ENCODE measurements around the gene EXD3. TPM values are rescaled to one million over a fixed set of nuclear protein-coding genes. Genes with fewer than 3 reads are reported as not detected.
"Not testable (repeated sequence)": the region's sequence is repeated elsewhere in the genome, so short reads cannot be mapped to it uniquely, and the experiment has no call there.

The EXD3 gene
- total RNA-seq, 1 experiment from 2014 or later, result 14.1 TPM

GRCh38 chr9:137393176-137394150, 29.5 kb downstream of the EXD3 start:
- no peak for DNase-seq (ENCODE audit: low spot score)

DNA sequence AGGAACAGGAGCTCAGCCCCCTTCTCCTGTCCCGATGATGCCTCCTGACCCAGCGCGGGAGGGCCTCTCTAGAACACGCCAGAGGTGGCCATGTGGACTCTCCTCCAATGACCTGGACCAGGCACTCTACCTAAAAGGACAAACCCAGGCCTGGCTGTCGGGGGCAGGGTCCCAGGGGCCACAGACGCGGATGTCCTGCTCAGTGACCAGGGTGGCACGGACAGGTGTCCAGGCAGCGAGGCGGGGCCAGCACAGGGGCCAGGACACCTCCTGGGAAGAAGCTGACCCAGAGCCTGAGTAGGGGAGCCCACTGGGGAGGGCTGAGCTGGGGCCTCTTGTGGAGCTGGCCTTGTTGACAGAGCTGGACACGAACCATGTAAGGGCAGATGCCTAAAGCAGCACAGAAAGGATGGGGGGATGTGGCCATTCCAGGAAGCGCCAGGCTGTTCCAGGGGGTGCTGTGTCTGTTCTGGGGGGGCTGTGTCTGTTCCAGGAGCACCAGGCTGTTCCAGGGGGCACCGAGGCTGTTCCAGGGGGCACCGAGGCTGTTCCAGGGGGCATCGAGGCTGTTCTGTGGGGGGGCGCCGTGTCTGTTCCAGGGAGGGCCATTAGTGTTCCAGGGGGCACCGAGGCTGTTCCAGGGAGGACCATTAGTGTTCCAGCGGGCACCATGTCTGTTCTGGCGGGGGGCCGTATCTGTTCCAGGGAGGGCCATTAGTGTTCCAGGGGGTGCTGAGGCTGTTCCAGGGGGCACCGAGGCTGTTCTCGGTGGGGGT, 30.5 kb downstream of the EXD3 start:
- no peak for DNase-seq (ENCODE audit: low spot score)

DNA sequence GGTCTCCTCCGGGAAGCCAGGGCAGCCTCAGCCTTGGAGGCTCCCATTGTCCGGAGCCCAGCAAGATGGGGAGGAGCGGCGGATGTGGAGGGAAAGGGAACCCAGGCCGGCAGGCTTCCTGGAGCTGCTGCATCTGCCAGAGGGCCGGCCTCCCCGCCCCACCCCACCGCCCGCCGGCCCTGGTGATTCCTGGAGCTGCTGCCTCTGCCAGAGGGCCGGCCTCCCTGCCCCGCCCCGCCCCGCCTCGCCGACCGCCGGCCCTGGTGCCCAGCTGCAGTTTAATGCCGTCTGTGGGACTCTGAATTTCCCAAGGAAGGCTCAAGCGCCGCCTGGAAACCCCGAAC, 31.6 kb downstream of the EXD3 start:
- DNase-seq (ENCODE audit: low spot score), result peak; percentile 80

DNA sequence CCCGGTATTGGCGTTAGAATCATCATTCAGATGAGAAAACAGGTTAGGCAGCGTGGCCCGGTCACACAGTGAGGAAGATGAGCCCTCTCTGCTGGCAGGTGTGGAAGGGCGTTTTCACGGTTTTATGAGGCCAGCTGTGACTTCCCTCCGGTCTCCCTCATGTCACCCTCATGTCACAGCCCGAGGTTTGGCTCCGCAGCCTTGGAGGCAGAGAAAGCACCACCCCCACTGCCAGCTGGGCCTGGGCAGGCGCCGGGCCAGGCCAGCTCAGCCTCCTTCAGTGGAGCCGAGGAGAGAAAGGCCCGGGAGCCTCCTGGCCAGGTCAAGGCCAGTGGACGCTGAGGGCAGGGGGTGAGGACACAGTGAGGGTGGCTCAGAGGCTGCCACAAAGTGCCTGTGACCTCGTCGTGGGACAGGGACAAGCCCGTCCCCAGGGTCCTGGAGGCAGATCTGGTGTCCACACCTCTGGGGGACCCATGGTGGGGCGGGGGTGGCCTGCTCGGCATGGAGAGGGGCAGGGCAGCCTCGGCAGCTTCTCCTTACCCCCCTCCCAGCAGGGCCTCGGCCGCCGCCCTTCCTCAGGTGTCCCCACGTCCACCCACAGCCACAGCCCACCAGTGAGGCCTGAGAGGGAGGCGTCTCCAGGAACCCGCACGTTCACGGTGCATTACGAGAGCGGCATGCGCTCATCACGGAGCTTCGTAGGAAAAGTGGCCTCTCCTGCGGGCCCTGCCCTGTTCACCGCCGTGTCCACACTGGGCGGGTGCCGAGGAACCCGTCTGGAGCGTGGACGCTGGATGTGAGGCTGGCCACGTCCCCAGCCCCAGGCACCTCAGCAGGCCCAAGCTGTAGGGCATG, 32.2 kb downstream of the EXD3 start:
- DNase-seq (ENCODE audit: low spot score), result peak; percentile 68

- no peak for DNase-seq (ENCODE audit: low spot score)
Measured at GRCh38 chr9:137389428-137389746, 33.6 kb downstream of the EXD3 start.

DNA sequence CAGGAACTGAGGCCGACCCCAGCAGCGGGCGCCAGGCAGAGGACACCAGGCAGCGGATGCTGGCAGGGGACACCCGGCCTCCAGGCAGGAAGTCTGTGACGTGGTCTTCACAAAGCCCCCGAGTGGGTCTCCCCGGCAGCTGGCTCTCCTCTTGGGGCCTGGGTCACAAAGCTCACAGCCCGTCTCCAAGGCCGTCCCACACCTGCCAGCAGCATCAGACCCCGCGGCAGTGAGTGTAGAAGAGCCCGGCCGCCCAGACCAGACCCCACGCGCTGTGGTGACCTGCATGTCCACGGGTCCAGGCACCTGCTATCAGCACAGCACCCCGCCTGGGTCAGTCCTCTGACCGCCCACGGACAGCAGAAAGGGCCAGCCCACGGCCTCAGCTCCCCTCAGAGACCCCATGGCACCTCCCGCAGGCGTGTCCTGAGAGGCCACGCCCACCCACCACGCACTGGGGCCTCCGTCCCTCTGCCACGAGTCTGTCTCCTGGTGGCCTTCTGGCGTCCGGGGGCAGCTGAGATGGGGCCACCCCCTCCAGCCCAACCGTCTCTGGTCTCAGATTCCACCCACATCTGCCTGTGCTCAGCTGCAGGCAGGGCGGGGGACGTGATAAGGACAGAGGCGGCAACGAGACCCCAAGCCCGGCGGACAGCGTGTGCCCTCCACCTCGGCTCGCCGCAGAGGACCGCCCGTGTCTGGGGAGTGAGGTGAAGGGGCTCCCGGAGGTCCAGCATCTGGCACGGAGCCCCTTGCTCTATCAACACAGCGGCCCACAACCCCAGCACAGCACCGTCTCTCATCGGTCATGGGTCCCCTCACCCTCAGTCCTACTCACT, 34.2 kb downstream of the EXD3 start:
- no peak for DNase-seq (ENCODE audit: low spot score)

- DNase-seq (ENCODE audit: low spot score), result no peak
Measured at GRCh38 chr9:137387891-137388560, 34.9 kb downstream of the EXD3 start.

- no peak for DNase-seq (ENCODE audit: low spot score)
Measured at GRCh38 chr9:137387114-137387890, 35.7 kb downstream of the EXD3 start.

DNA sequence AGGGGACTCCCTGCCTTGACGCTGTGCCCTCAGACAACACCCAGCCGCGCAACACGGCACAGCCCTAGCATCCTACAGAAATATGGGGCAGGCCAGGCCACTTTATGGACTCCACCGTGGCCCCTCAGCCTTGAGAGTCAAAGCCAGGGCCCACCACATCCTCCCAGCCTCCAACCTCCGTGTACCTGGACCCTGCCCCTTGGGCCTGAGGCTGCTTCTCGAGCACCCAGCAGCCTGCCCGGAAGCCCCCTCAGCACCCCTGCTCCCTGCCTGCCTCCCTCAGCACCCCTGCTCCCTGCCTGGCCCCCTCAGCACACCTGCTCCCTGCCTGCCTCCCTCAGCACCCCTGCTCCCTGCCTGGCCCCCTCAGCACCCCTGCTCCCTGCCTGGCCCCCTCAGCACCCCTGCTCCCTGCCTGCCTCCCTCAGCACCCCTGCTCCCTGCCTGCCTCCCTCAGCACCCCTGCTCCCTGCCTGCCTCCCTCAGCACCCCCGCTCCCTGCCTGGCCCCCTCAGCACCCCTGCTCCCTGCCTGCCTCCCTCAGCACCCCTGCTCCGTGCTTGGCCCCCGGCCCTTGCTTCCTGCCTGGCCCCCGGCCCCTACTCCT, 36.4 kb downstream of the EXD3 start:
- DNase-seq (ENCODE audit: low spot score), result not testable (repeated sequence)

- DNase-seq (ENCODE audit: low spot score), result no peak
Measured at GRCh38 chr9:137385061-137385655, 37.8 kb downstream of the EXD3 start.

DNA sequence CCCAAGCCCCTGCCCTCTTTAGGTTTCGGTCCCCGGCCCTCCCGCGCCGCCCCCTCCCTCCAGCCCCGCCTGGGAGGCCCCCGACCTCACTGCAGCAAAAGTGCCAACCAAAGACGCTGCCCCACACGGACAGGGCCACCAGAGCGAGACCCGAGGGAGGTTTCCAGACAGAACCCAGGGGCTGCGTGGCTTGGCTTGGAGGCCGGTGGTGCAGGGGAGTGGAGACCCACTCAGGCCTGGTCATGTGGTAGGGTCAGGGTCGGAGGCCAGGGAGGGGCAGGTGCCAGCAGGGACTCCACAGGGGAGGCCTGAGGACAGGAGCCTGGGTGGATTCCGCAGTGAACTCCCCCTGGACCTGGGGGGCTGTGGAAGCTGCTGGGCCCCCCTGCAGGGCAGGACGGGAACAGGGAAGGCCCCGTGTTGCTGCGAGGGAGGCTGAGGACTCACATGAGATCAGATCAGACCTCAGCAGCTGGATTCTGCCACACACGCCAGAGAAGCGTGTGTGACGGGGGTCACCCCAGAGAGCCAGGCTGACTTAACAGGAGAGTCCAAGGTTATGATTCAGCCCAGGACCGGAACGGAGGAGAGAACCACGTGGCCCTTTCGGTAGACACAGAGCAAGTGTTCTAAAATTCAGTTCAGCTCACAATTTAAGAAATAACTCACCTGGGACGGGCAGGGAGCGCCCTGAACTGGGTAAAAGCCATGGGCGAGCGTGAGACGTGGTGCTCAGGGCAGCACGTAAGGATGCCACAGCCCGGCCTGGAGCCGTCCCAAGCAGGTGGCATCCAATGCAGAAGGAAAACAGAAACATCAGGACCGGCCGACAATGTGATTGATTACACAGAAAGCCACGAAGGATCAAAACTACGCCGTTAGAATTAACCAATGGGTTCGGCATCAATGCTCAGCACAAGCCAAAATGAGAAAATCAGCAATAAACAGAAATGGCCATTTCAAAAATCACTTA, 38.9 kb downstream of the EXD3 start:
- DNase-seq (ENCODE audit: low spot score), result no peak

DNA sequence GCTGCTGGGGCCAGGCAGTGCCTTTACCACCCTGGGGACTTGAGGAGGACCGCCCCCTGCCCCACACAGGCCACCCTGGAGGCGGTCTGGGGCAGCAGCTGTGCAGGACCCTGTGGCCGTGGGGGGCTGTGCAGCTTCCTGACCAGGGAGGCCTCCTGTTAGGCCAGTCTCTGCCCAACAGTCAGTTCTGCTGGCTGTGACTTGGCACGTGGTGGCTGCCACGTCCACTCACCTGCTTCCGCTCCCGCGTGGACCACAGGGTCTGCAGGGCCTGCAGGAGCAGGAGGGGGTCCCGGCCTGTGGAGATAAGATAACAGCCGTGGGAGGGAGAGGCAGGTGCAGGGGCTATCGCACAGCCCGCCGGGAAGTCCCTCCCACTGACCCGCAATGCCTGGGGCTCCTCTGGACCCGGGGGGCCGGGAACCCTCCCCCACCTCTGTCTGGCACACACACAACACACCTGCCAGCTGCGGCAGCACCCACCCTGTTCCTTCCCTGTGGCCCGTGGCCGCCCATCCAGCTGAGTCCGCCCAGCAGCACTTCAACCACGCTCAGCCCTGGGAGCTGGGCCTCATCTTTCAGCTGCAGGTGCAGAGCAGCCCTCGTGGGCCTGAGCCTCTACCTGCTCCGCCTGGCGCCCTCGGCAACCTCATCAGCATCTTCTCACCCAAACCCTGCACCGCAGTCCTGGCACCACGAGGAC, 39.7 kb downstream of the EXD3 start:
- no peak for DNase-seq (ENCODE audit: low spot score)

DNA sequence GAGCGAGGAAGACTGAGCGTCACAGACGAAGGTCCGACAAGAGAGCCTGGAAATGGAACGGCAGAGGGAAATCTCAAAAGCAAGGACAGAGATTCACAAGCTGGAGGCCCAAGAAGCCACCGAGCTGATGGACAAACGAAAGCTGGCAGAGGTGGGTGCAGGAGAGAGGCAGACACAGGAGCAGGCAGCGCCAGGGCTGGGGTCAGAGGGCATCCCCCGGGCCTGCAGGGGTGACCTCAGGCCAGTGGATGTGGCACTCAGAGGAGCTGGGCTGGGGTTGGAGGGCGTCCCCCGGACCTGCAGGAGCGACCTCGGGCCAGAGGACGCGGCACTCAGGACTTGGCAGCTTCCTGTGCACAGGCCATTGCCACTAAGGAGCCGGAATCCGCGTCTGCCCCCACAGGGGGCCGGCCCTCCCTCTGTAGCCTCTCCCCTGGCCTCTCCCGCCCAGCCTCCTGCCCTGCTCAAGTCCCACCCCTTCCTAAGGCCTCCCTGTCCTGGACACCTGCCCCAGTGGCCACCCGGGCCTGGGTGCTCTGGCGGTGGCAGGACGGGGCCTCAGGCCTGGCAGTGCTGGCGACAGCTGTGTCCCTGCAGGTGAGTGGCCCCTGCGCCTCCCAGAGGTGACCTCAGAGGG, 40.4 kb downstream of the EXD3 start:
- DNase-seq (ENCODE audit: low spot score), result no peak

- no peak for DNase-seq (ENCODE audit: low spot score)
Measured at GRCh38 chr9:137381501-137382443, 41.2 kb downstream of the EXD3 start.

DNA sequence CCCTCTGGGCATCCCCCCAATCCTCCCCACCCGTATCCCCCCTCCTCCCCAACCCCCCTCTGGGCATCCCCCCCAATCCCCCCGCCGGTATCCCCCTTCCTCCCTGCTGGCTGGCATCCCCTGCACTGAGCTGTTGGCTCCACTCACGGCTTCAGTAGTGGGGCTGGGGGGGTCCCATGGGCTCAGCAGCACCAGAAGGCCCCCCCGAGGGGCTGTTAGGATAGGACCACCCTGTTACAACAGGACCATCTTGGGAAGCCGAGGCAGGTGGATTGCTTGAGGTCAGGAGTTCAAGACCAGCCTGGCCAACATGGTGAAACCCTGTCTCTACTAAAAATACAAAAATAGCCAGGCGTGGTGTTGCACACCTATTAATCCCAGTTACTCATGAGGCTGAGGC, 42.4 kb downstream of the EXD3 start:
- DNase-seq (ENCODE audit: low spot score), result no peak
